ACHN (cell line): ENCODE results near the gene AADACL3.
"Not testable (repeated sequence)": the region's sequence is repeated elsewhere in the genome, so short reads cannot be mapped to it uniquely, and the experiment has no call there.

Source experiments
- DNase-seq: peaks from one replicate; pipeline ENCODE4 v3.0.0-alpha.2; 2015
- in situ Hi-C: cut with HindIII; loops from 2 replicates; pipeline ENCODE4 v1.10.0; 2017; ENCODE audit warnings: low sequenced_read_pairs, low pct_ligation_motif_present, low pct_unique_long_range_greater_than_20kb

AADACL3 gene

GRCh38 chr1:12715896-12716437 lies at the start of gene AADACL3:
Gene AADACL3 (plus strand): TSS chr1:12716110. CDS start chr1:12716177, 67 bp downstream.
- in situ Hi-C loops, result no loop called here
- DNase-seq, result no peak

DNA sequence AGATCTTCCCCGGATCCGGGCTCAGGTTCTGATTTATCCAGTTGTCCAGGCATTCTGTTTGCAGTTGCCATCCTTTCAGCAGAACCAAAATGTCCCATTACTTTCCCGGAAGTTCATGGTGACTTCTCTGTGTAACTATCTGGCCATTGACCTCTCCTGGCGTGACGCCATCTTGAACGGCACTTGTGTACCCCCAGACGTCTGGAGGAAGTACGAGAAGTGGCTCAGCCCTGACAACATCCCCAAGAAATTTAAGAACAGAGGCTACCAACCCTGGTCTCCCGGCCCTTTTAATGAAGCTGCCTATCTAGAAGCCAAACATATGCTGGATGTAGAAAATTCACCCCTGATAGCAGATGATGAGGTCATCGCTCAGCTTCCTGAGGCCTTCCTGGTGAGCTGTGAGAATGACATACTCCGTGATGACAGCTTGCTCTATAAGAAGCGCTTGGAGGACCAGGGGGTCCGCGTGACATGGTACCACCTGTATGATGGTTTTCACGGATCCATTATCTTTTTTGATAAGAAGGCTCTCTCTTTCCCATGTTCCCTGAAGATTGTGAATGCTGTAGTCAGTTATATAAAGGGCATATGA lies 49.7 kb upstream of the AADACL3 start:
- DNase-seq, result no peak
- in situ Hi-C loops, result no loop called here

DNA sequence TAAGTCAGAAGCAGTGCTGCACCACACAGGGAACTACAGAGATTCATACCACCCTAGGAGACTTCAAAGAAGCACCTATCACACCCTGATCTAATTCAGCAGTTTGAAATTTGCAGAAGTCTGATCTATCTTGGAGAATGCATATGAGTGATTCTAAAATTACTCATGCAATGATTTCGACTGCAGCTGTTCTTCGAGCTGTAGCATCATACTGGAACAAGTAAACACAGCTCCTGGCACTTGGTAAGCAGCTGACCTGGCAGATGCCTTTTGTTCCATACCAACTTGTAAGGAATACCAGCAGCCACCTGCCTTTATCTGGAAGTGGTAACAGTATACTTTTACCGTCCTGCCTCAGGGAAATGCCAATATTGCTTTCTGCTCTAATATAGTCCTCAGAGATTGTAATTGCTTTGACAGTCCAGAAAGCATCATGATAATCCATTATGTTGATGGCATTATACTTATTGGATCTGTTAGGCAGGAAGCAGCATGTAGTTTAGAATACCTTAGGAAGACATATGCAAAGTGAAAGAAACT lies 46.3 kb upstream of the AADACL3 start:
- DNase-seq, result no peak
- in situ Hi-C loops, result no loop called here

- in situ Hi-C loops, result no loop called here
- no peak for DNase-seq
These were observed 41.6 kb upstream of the AADACL3 start for GRCh38 chr1:12674358-12674757.

DNA sequence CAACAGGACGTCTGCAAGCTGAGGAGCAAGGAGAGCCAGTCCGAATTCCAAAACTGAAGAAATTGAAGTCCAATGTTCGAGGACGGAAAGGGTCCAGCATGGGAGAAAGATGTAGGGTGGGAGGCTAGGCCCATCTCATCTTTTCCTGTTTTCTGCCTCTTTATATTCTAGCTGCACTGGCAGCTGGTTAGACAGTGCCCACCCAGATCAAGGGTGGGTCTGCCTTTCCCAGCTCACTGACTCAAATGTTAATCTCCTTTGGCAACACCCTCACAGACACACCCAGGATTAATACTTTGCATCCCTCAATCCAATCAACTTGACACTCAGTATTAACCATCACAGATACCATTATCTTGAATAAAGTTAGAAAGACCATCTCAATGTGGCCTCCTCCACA lies 39.8 kb upstream of the AADACL3 start:
- DNase-seq, in situ Hi-C loops: not testable (repeated sequence)

DNA sequence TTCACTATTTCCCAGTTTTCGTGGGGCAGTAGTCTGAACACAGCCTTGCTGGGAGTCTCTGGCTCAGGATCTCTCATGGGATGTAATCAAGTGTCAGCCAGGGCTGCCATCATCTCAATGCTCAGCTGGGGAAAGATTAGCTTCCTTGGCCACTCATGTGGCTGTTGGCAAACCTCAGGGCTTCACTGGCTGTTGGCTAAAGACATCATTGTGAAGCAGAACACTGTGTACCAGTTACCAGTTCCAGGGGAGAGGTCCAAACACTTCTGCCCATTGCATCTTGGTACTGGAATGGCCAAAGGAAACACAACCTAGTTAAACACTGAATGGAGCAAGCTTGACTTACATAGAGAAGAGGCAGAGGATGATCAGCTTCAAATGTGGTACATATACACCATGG lies 38.3 kb upstream of the AADACL3 start:
- in situ Hi-C loops, result no loop called here
- DNase-seq, result no peak

DNA sequence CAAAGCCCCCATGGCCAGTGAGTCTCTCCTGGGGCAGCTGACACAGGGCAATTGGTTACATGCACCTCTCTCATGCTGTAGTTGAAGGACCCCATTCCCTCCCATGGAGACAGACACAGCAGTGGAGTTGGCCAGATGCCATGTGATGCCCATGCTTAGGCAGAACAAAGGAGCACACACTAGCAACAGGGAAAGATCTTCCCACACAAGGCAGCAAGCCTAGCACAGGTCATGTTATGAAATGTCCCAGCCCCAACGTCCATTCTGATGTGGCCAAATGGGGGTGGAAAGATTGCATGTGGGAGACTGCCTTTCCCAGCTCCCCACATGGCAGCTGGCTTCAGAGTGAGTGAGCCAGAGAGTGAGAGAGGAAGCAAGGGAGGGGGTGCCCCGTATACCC lies 37.6 kb upstream of the AADACL3 start:
- in situ Hi-C loops, result no loop called here
- DNase-seq, result no peak

GRCh38 chr1:12678820-12679219 lies 37.1 kb upstream of the AADACL3 start:
- in situ Hi-C loops, result no loop called here

GRCh38 chr1:12690156-12690555 lies 25.8 kb upstream of the AADACL3 start:
- no peak for DNase-seq
- in situ Hi-C loops, result no loop called here

More at GRCh38 chr1:12678820-12679219, 37.1 kb upstream of the AADACL3 start:
- DNase-seq, result no peak

DNA sequence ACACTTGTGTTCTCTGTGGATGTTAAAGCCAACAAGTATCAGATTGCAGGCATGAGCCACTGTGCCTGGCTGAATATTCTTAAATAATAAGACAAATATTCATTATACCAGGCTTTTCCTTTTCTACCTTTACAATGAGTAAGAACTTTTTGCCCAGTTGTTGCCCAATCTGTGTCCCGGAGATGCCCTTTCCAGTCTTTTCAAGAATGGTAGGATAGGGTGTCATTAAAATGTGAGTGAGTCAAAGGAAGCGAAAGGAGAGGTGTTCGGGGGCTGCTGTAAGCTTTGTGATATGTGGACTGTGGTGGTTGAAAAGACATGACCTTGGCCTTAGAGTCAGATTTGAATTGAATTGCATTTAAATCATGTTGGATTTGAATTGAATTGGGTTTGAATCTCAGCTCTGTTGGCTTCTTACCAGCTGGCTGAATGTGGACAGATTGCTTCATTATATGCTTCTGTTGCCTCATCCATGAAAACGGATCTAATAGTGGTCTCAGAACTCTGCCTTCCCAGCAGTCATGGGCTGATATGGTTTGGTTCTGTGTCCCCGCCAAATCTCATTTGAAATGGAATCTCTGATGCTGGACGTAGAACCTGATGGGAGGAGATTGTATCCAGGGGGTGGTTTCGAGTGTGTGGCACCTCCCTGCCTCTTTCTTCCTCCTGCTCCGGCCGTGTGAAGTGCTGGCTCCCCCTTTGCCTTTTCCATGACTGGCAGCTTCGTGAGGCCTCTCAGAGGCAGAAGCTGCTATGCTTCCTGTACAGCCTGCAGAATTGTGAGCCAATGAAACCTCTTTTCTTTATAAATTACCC lies 22.7 kb upstream of the AADACL3 start:
- in situ Hi-C loops, result no loop called here
- no peak for DNase-seq

GRCh38 chr1:12696658-12697057 lies 19.3 kb upstream of the AADACL3 start:
- DNase-seq, result no peak
- in situ Hi-C loops, result no loop called here

DNA sequence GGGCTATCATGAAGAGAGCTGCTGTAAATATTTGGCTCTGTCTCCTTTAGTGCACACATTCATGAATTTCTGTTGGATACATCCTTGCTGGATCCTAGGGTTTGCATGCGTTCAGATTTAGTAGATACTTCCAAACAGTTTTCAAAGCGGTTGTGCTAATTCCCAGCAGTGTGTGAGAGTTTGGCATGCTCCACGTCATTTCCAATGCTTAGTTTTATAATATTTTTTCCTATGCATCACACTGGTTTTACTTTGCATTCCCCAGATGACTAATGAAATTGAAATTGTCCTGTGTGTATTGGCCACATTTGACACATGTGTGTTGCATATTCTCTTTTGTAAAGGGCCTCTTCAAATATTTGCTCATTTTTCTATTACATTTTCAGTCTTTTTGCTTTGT lies 18.5 kb upstream of the AADACL3 start:
- DNase-seq, result no peak
- in situ Hi-C loops, result no loop called here

GRCh38 chr1:12703821-12704451 lies 12.0 kb upstream of the AADACL3 start:
- no peak for DNase-seq
- in situ Hi-C loops, result no loop called here

- no peak for DNase-seq
- in situ Hi-C loops, result no loop called here
These were observed 9.8 kb upstream of the AADACL3 start for GRCh38 chr1:12706061-12706460.

DNA sequence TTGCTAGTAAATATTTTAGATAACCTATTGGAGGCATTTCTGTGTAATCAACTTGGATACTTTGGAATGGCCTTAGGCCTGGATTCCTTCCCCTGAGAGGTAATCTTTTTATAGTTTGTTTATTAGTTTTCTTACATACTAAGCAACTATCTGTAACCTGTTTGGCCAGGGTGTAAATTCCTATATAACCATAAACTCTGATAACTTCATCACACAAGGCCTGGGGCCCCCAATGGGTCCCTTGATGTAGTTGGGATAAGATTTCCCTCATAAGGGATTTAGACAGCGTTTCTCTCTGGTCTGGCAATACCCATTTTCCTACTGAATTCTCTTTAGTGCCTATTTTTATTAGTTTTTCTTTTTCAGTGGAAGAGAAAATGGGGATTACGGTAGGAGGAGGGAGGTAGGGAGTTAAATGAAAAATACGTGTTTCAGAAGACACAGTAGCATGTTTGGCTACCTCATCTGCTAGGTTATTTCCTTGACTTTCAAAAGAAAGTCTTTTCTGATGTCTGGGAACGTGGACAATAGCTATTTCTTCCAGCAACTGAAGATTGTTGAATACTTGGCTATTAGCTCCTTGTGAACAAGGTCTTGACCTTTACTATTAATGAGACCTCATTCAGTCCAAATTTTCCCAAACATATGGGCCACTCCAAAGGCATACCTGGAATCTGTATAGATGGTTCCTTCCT lies 7.4 kb upstream of the AADACL3 start:
- DNase-seq, result no peak
- in situ Hi-C loops, result no loop called here

DNA sequence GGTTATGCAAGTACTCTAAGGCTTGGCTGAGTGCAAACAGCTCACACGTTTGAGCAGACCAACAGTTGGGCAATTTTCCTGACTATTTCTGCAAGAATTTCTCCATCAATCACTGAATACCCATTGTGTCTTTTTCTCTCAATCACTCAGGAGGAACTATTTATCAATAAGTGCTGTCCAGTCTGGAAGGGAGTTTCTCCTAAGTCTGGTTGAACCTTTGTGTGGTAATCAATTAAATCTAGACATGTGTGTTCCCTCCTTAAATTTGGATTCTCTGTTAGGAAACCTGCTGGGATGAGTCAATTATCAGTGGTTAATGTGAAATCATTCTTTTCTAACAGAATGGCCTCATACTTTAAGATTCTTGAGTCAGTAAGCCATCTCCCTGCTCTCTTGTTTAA lies 6.8 kb upstream of the AADACL3 start:
- DNase-seq, result no peak
- in situ Hi-C loops, result no loop called here

DNA sequence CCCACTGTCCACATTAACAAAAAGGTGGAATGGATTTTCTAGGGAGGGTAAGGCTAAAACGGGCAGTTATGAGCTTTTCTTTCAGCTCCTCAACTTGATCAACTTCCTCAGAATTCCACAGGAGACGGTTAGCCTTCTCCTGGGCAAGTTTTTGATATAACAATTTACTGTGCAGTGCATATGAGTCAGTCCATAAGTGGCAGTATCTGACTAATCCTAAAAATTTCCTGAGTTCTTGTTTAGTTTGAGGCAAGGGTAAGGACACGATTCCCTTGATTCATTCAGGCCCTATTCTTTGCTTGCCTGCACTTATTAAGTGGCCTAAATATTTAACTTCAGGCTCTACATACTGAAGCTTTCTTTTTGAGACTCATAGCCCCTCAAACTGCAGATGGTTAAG lies 6.2 kb upstream of the AADACL3 start:
- DNase-seq, result no peak
- in situ Hi-C loops, result no loop called here

- DNase-seq, result no peak
- in situ Hi-C loops, result no loop called here
These were observed 4.4 kb upstream of the AADACL3 start for GRCh38 chr1:12711536-12711935.

GRCh38 chr1:12712076-12712475 lies 3.8 kb upstream of the AADACL3 start:
- no peak for DNase-seq
- in situ Hi-C loops, result no loop called here
